ENCODE results near the gene GPR18. TPM values are rescaled to one million over a fixed set of nuclear protein-coding genes. Genes with fewer than 3 reads are reported as not detected.

The GPR18 gene
- total RNA-seq, 1 donor from 2014 or later, result 0.59 TPM

- no peak overlapping the region for H3K9ac ChIP-seq (ENCODE audit: low read length)
- Mint-ChIP-seq H3K36me3 (ENCODE audit: low read depth, unreplicated experiment) (peaks cover 3% of the 10 kb centered on the region), H3K4me3 (ENCODE audit: unreplicated experiment) (no peak overlapping the region), H3K4me1 (ENCODE audit: low read depth, unreplicated experiment) (peaks cover 5% of the 10 kb centered on the region), H3K9me3 (ENCODE audit: unreplicated experiment) (no peaks in the 10 kb centered on the region), H3K27me3 (ENCODE audit: low read depth, unreplicated experiment) (no peaks in the 10 kb centered on the region), H3K27ac (ENCODE audit: unreplicated experiment) (no peak overlapping the region)
- no peaks in the 10 kb centered on the region for H3K4me1 ChIP-seq (ENCODE audit: insufficient read depth, low read length)
- H3K4me2 ChIP-seq (ENCODE audit: low read length), result no peak overlapping the region
- H4K20me1 ChIP-seq (ENCODE audit: insufficient read depth, low read length), result peaks cover 12% of the 10 kb centered on the region
- H3K27ac ChIP-seq (ENCODE audit: low read depth, low read length), result no peak overlapping the region
- H2AFZ ChIP-seq (ENCODE audit: low read depth, low read length), result no peak overlapping the region
- DNase-seq (ENCODE audit: low read depth), result no peak
- H3K4me3 ChIP-seq (ENCODE audit: insufficient read depth, low read depth, low read length), result no peak overlapping the region
- no peak for TF ChIP-seq EZH2 (IDR thresholded peaks at IDR 0.05; ENCODE audit: insufficient read depth, low read length)
- TF ChIP-seq CTCF (IDR thresholded peaks at IDR 0.05; ENCODE audit: insufficient read depth, low read depth, low read length), result no peak
- H3K9me3 ChIP-seq (ENCODE audit: insufficient read depth, low read depth, low read length), result no peaks in the 10 kb centered on the region
- H3K79me2 ChIP-seq (ENCODE audit: insufficient read depth, low read length), result no peaks in the 10 kb centered on the region
- FAIRE-seq, result no peak
- H3K27me3 ChIP-seq (ENCODE audit: insufficient read depth, low read length), result no peaks in the 10 kb centered on the region
- H3K36me3 ChIP-seq (ENCODE audit: insufficient read depth, low read length), result no peaks in the 10 kb centered on the region
Measured at GRCh38 chr13:99265162-99265800, 7.1 kb upstream of the GPR18 start.

- Mint-ChIP-seq H3K27me3 (ENCODE audit: low read depth, unreplicated experiment) (no peaks in the 10 kb centered on the region), H3K4me3 (ENCODE audit: unreplicated experiment) (no peak overlapping the region), H3K27ac (ENCODE audit: unreplicated experiment) (no peak overlapping the region), H3K4me1 (ENCODE audit: low read depth, unreplicated experiment) (peaks cover 12% of the 10 kb centered on the region), H3K9me3 (ENCODE audit: unreplicated experiment) (no peaks in the 10 kb centered on the region), H3K36me3 (ENCODE audit: low read depth, unreplicated experiment) (peaks cover 3% of the 10 kb centered on the region)
- Histone ChIP-seq H3K4me1 (ENCODE audit: insufficient read depth, low read length) (no peaks in the 10 kb centered on the region), H3K4me3 (ENCODE audit: insufficient read depth, low read depth, low read length) (no peak overlapping the region), H3K79me2 (ENCODE audit: insufficient read depth, low read length) (no peaks in the 10 kb centered on the region), H3K9me3 (ENCODE audit: insufficient read depth, low read depth, low read length) (no peaks in the 10 kb centered on the region), H3K27me3 (ENCODE audit: insufficient read depth, low read length) (no peaks in the 10 kb centered on the region), H3K36me3 (ENCODE audit: insufficient read depth, low read length) (no peaks in the 10 kb centered on the region), H2AFZ (ENCODE audit: low read depth, low read length) (no peak overlapping the region), H3K9ac (ENCODE audit: low read length) (no peak overlapping the region), H3K4me2 (ENCODE audit: low read length) (no peak overlapping the region), H4K20me1 (ENCODE audit: insufficient read depth, low read length) (peaks cover 11% of the 10 kb centered on the region), H3K27ac (ENCODE audit: low read depth, low read length) (no peak overlapping the region)
- DNase-seq (ENCODE audit: low read depth) (no peak), FAIRE-seq (no peak)
- TF ChIP-seq CTCF (IDR thresholded peaks at IDR 0.05; ENCODE audit: insufficient read depth, low read depth, low read length) (no peak), EZH2 (IDR thresholded peaks at IDR 0.05; ENCODE audit: insufficient read depth, low read length) (no peak)
Measured at GRCh38 chr13:99264051-99264450, 5.9 kb upstream of the GPR18 start.

GRCh38 chr13:99263126-99263785, 5.1 kb upstream of the GPR18 start:
- no peak overlapping the region for H3K9ac ChIP-seq (ENCODE audit: low read length)
- no peaks in the 10 kb centered on the region for H3K79me2 ChIP-seq (ENCODE audit: insufficient read depth, low read length)
- FAIRE-seq (no peak), DNase-seq (ENCODE audit: low read depth) (no peak)
- H4K20me1 ChIP-seq (ENCODE audit: insufficient read depth, low read length), result peaks cover 6% of the 10 kb centered on the region
- H3K4me3 ChIP-seq (ENCODE audit: insufficient read depth, low read depth, low read length), result no peak overlapping the region
- H3K9me3 Mint-ChIP-seq (ENCODE audit: unreplicated experiment), result no peaks in the 10 kb centered on the region
- no peak for TF ChIP-seq EZH2 (IDR thresholded peaks at IDR 0.05; ENCODE audit: insufficient read depth, low read length)
- no peak for TF ChIP-seq CTCF (IDR thresholded peaks at IDR 0.05; ENCODE audit: insufficient read depth, low read depth, low read length)
- no peaks in the 10 kb centered on the region for H3K9me3 ChIP-seq (ENCODE audit: insufficient read depth, low read depth, low read length)
- H3K27ac ChIP-seq (ENCODE audit: low read depth, low read length), result no peak overlapping the region
- no peaks in the 10 kb centered on the region for H3K4me1 ChIP-seq (ENCODE audit: insufficient read depth, low read length)
- peaks cover 3% of the 10 kb centered on the region for H3K36me3 Mint-ChIP-seq (ENCODE audit: low read depth, unreplicated experiment)
- no peak overlapping the region for H3K4me3 Mint-ChIP-seq (ENCODE audit: unreplicated experiment)
- H3K27me3 Mint-ChIP-seq (ENCODE audit: low read depth, unreplicated experiment), result no peaks in the 10 kb centered on the region
- H3K27me3 ChIP-seq (ENCODE audit: insufficient read depth, low read length), result no peaks in the 10 kb centered on the region
- H3K27ac Mint-ChIP-seq (ENCODE audit: unreplicated experiment), result no peak overlapping the region
- H2AFZ ChIP-seq (ENCODE audit: low read depth, low read length), result no peak overlapping the region
- H3K36me3 ChIP-seq (ENCODE audit: insufficient read depth, low read length), result no peaks in the 10 kb centered on the region
- peaks cover 15% of the 10 kb centered on the region for H3K4me1 Mint-ChIP-seq (ENCODE audit: low read depth, unreplicated experiment)
- H3K4me2 ChIP-seq (ENCODE audit: low read length), result no peak overlapping the region

Measured in astrocyte (in vitro differentiated cells and primary cell).